ENCODE measurements around the gene MRAS.

Gene MRAS

DNA sequence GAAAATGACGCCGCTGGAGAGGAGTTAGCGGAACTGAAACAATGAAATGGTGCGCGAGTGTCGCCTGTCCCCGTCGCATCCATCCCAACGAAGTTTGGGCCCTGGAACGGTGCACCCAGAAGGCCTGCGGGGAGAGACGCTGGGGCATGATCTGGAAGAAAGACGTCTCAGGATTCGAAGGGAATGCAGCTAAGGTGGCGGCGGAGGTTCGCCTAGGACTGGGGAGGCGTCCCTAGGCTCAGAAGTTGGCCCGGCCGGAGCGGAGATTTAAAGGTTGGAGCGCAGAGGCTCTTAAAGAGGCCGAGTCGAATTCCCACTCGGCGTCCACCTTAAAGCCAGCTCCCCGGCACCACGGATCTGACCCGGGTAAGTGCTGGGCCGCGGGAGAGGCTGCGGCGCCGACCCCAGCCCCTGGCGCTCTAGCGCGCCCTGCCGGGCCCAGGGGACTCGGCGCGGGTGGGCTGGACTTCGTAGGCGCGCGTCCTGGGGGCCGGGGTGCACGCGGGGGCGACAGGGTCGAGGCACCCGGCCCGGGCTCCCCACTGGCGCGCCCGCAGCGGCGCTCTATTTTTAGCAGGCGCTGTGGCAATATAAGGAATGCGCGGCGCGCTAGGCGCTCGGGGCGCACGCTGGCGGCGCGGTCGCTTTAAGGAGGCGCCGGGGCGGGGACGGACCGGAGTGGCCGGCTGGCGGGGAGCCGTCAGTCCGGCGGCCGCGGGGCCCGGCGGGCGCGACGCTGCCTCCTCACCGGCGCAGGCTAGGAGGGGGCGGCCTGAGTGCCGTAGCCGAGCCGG, at the start of gene MRAS:
MRAS (plus strand) TSS at position 620 of the 794 bp plus-strand sequence. CDS start 24,305 bp downstream, outside the sequence.
- TF ChIP-seq, protein P1, sequence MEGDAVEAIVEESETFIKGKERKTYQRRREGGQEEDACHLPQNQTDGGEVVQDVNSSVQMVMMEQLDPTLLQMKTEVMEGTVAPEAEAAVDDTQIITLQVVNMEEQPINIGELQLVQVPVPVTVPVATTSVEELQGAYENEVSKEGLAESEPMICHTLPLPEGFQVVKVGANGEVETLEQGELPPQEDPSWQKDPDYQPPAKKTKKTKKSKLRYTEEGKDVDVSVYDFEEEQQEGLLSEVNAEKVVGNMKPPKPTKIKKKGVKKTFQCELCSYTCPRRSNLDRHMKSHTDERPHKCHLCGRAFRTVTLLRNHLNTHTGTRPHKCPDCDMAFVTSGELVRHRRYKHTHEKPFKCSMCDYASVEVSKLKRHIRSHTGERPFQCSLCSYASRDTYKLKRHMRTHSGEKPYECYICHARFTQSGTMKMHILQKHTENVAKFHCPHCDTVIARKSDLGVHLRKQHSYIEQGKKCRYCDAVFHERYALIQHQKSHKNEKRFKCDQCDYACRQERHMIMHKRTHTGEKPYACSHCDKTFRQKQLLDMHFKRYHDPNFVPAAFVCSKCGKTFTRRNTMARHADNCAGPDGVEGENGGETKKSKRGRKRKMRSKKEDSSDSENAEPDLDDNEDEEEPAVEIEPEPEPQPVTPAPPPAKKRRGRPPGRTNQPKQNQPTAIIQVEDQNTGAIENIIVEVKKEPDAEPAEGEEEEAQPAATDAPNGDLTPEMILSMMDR (IDR thresholded peaks at IDR 0.05; ENCODE audit: insufficient read depth, low read depth, low read length, missing control alignments) = peak; percentile 3
- peak; percentile 73 for DNase-seq (ENCODE audit: low read depth)
- peak within 1 kb of the TSS; percentile 54 for H3K4me3 ChIP-seq (ENCODE audit: low read length)

DNA sequence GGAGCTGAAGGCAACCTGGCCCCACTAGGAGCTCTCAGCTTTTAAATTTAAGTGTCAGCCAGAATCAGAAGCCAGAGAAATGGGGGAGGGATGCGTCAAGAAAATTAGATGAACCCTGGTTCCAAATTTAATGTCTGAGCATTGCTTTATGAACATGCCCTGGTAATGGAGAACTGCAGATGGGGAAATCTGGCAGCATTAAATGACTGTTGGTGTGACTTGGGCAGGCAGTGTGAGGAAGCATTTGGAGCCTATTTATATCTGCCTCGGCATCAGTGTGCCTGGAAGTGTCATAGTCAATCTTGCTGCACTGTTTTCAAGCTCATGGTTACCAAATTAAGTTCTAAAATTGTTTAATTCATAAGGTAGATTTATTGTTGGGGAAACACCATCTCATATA, 47.7 kb upstream of the MRAS start:
- H3K4me3 ChIP-seq (ENCODE audit: low read length) = no peak overlapping the region

DNA sequence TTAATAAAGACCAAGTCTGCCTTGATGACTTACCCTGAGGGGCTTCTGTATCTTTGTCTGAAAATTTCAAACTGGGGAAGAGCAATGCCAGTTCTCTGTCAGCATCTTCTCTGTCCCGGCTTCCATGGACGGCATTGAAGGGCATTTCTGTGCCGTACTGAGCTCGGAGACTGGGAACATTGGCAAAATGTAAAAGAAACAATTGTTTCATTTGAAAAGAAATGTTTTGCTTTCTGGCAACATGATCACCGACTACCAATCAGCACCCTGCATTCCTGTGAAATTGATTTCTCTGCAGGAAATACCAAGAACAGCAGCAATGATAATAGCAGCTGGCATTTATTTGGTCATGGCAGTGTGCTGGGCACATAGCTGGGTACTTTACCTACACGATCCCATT, 44.9 kb upstream of the MRAS start:
- TF ChIP-seq, protein P1 (IDR thresholded peaks at IDR 0.05; ENCODE audit: insufficient read depth, low read depth, low read length, missing control alignments) = no peak
- DNase-seq (ENCODE audit: low read depth) = no peak
- H3K4me3 ChIP-seq (ENCODE audit: low read length) = no peak overlapping the region

More for the DNA sequence above, 47.7 kb upstream of the MRAS start:
- DNase-seq (ENCODE audit: low read depth) = no peak
- TF ChIP-seq, protein P1 (IDR thresholded peaks at IDR 0.05; ENCODE audit: insufficient read depth, low read depth, low read length, missing control alignments) = no peak

DNA sequence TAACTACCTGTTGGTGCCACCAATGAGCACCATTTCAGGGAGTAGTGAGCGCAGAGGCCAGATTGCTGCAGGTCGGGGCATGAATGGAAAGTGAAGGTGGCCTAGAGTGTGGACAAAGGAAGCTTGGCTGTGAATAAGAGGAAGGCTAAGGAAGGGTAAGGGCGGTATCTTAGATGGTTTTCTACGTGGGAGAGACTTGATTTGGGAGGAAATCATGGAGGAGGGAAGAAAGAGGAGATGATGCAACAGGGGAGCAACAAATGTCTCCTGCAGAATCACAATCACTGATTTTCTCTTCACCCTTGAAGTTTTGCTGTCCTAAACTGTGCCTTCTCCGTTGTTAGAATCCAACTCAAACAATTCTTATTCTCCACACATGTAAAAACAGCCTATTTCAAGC, 40.5 kb upstream of the MRAS start:
- no peak overlapping the region for H3K4me3 ChIP-seq (ENCODE audit: low read length)
- no peak for DNase-seq (ENCODE audit: low read depth)
- TF ChIP-seq, protein P1 (IDR thresholded peaks at IDR 0.05; ENCODE audit: insufficient read depth, low read depth, low read length, missing control alignments) = no peak

DNA sequence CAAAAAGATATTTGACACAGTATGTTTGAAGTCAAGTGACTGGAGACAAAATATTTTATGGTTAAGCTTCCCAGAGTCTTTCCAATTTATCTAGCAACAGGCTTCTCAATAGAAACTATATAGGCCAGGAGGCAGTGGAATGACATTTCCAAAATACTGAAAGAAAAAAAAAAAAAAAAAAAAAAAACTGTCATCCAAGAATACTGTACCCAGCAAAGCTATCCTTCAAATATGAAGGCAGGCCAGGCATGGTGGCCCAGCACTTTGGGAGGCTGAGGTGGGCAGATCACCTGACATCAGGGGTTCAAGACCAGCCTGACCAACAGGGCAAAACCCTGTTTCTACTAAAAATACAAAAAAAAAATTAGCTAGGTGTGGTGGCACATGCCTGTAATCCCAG, 39.6 kb upstream of the MRAS start:
- no peak overlapping the region for H3K4me3 ChIP-seq (ENCODE audit: low read length)
- DNase-seq (ENCODE audit: low read depth) = no peak
- TF ChIP-seq, protein P1 (IDR thresholded peaks at IDR 0.05; ENCODE audit: insufficient read depth, low read depth, low read length, missing control alignments) = no peak

DNA sequence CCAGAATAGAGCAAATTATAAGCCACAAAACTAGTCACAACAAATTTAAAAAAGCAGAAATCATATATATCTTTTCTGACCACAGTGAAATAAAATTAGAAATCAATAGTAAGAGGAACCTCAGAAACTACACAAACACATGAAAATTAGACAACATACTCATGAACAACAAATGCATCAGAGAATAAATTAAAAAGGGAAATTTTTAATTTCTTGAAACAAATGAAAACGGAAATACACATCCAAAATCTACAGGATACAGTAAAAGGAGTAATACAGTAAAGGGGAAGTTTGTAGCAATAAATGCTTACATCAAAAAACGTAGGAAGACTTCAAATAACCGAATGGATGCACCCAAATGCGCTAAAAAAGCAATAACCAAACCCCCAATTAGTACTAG, 37.9 kb upstream of the MRAS start:
- DNase-seq (ENCODE audit: low read depth) = no peak
- TF ChIP-seq, protein P1 (IDR thresholded peaks at IDR 0.05; ENCODE audit: insufficient read depth, low read depth, low read length, missing control alignments) = no peak
- no peak overlapping the region for H3K4me3 ChIP-seq (ENCODE audit: low read length)

DNA sequence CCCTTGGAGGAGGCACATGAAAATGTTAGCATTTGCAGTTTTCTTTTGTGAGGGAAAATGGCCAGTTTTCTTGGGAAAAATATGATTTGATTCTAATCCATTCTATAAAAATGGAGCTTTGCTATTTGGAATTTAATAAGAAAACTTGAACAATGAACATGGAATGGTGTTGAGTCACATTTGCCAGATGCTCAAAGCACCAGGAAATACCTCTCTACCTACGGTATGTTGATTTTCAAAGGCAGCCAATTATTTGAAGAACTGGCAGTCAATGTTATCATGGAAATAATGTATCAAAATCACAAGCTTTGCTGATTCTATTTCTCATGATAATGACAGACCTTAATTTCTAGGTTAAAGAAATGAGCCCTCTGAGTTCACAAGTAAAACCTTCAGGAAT, 33.6 kb upstream of the MRAS start:
- DNase-seq (ENCODE audit: low read depth) = peak; percentile 50
- no peak overlapping the region for H3K4me3 ChIP-seq (ENCODE audit: low read length)
- TF ChIP-seq, protein P1 (IDR thresholded peaks at IDR 0.05; ENCODE audit: insufficient read depth, low read depth, low read length, missing control alignments) = no peak

Data from epithelial cell of esophagus (primary cell).